ENCODE measurements around the gene NTRK1.

GRCh38 chr1:156896490-156897033, 35.9 kb downstream of the NTRK1 start:
- TF ChIP-seq, protein P1, sequence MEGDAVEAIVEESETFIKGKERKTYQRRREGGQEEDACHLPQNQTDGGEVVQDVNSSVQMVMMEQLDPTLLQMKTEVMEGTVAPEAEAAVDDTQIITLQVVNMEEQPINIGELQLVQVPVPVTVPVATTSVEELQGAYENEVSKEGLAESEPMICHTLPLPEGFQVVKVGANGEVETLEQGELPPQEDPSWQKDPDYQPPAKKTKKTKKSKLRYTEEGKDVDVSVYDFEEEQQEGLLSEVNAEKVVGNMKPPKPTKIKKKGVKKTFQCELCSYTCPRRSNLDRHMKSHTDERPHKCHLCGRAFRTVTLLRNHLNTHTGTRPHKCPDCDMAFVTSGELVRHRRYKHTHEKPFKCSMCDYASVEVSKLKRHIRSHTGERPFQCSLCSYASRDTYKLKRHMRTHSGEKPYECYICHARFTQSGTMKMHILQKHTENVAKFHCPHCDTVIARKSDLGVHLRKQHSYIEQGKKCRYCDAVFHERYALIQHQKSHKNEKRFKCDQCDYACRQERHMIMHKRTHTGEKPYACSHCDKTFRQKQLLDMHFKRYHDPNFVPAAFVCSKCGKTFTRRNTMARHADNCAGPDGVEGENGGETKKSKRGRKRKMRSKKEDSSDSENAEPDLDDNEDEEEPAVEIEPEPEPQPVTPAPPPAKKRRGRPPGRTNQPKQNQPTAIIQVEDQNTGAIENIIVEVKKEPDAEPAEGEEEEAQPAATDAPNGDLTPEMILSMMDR (IDR thresholded peaks at IDR 0.05) = no peak
- no peak for TF ChIP-seq EZH2 (IDR thresholded peaks at IDR 0.05; ENCODE audit: borderline replicate concordance, insufficient read depth, low read depth, low read length, poor library complexity, severe bottlenecking)

All from B cell (primary cell).